A549 (cell line): ENCODE measurements around the gene ANKRD6. TPM values are rescaled to one million over a fixed set of nuclear protein-coding genes. Genes with fewer than 3 reads are reported as not detected.

Experiments used
- ATAC-seq, 2 experiments: fragments of 200-7000 bp in 1 of 2; fragments of >200 bp in 1 of 2; cut with Nextera tagmentation in 1 of 2; cut with Tn5 transposase in 1 of 2; 3 replicates each; pipeline versions ENCODE4 v1.8.0 to v1.9.1; 2018 to 2020; ENCODE audit warnings: mild to moderate bottlenecking in 1 of 2, moderate library complexity in 1 of 2
- CTCF ChIA-PET: fragments of 300-600 bp; sonication (Branson Sonifier 250); formaldehyde crosslinking; extraction: SDS; loops from one replicate; lab custom pipeline; 2021; ENCODE audit warnings: antibody characterized with exemption, inconsistent platforms; lab: Yijun Ruan, JAX
- POLR2A ChIA-PET: fragments of 350-600 bp; formaldehyde crosslinking; extraction: SDS; loops from one replicate; lab custom pipeline; 2021; ENCODE audit warnings: antibody characterized with exemption, inconsistent platforms; lab: Yijun Ruan, JAX
- DNase-seq, 2 experiments: peaks; one replicate each; pipeline versions ENCODE4 v3.0.0 to v3.0.0-alpha.2; 2011 to 2016; ENCODE audit warnings: low read depth in 1 of 2, low spot score in 1 of 2
- FAIRE-seq: peaks from 2 replicates; lab custom pipeline; 2011; peaks lifted over from hg19 to GRCh38; lab: Jason Lieb, UNC
- H3K27ac ChIP-seq, 2 experiments: fragments of >200 bp; sonication (Bioruptor Twin); formaldehyde crosslinking; 3 replicates each; pipeline ENCODE4 v1.5.1; 2016 to 2017
- H3K4me1 ChIP-seq: fragments of >200 bp; sonication (Bioruptor Twin); formaldehyde crosslinking; 3 replicates; pipeline ENCODE4 v1.6.1; 2016
- H3K4me2 ChIP-seq: fragments of >200 bp; sonication (Bioruptor Twin); formaldehyde crosslinking; 3 replicates; pipeline ENCODE4 v1.6.1; 2016
- H3K4me3 ChIP-seq: fragments of >200 bp; sonication (Bioruptor Twin); formaldehyde crosslinking; 3 replicates; pipeline ENCODE4 v1.5.1; 2016
- H3K9me3 ChIP-seq: fragments of >200 bp; sonication (Bioruptor Twin); formaldehyde crosslinking; 3 replicates; pipeline ENCODE4 v1.6.1; 2016
- ATOH8 ChIP-seq: fragments of 250-450 bp; sonication (Bioruptor Pico); IDR thresholded peaks from 2 replicates; pipeline ENCODE4 v1.5.0; 2020; ENCODE audit warnings: low read depth, mild to moderate bottlenecking, moderate library complexity
- CEBPB ChIP-seq, 2 experiments: fragments of >200 bp in 1 of 2; sonication (Bioruptor Twin) in 1 of 2; formaldehyde crosslinking in 1 of 2; IDR thresholded peaks; 2 replicates each; pipeline ENCODE4 v1.6.1; 2012 to 2016
- CHD4 ChIP-seq: fragments of 200-600 bp; sonication (generic); IDR thresholded peaks from 2 replicates; pipeline ENCODE4 v1.6.1; 2016; ENCODE audit warnings: antibody characterized with exemption, mild to moderate bottlenecking, borderline replicate concordance
- ESRRA ChIP-seq: fragments of 150-350 bp; IDR thresholded peaks from 2 replicates; pipeline ENCODE4 v1.6.1; 2014; ENCODE audit warnings: mild to moderate bottlenecking, low read length, borderline replicate concordance
- FOSB ChIP-seq: fragments of 250-450 bp; sonication (Bioruptor Pico); IDR thresholded peaks from 2 replicates; pipeline ENCODE4 v1.5.0; 2020; ENCODE audit warnings: mild to moderate bottlenecking, moderate library complexity
- GATA3 ChIP-seq: IDR thresholded peaks from 2 replicates; pipeline ENCODE4 v1.6.1; 2012; ENCODE audit warnings: borderline replicate concordance
- HDAC2 ChIP-seq: fragments of 200-600 bp; sonication (generic); IDR thresholded peaks from 2 replicates; pipeline ENCODE4 v1.6.1; 2016
- HEYL ChIP-seq: fragments of 250-450 bp; sonication (Bioruptor Pico); IDR thresholded peaks from 2 replicates; pipeline ENCODE4 v1.8.0; 2021; ENCODE audit warnings: mild to moderate bottlenecking, moderate library complexity
- HOXA7 ChIP-seq: fragments of 250-450 bp; sonication (Bioruptor Pico); IDR thresholded peaks from 2 replicates; pipeline ENCODE4 v1.5.0; 2020; ENCODE audit warnings: mild to moderate bottlenecking, moderate library complexity
- HOXB5 ChIP-seq: fragments of 250-450 bp; sonication (Bioruptor Pico); IDR thresholded peaks from 2 replicates; pipeline ENCODE4 v1.5.0; 2020; ENCODE audit warnings: mild to moderate bottlenecking, moderate library complexity
- JUN ChIP-seq, 2 experiments: fragments of >200 bp; sonication (Bioruptor Twin); formaldehyde crosslinking; IDR thresholded peaks; 2 replicates in 1 of 2; 3 replicates in 1 of 2; pipeline ENCODE4 v1.6.1; 2016 to 2017
- KDM1A ChIP-seq: fragments of 200-600 bp; sonication (generic); IDR thresholded peaks from 2 replicates; pipeline ENCODE4 v1.6.1; 2016; ENCODE audit warnings: low read depth, mild to moderate bottlenecking
- POLR2AphosphoS2 ChIP-seq: conservative IDR thresholded peaks from 2 replicates; pipeline ENCODE4 v1.6.1; 2012; ENCODE audit warnings: low read length, improper control_type of control experiment, inconsistent platforms
- RARB ChIP-seq: fragments of 250-450 bp; sonication (Bioruptor Pico); IDR thresholded peaks from 2 replicates; pipeline ENCODE4 v1.8.0; 2021; ENCODE audit warnings: mild to moderate bottlenecking, moderate library complexity
- RCOR1 ChIP-seq: fragments of 150-350 bp; IDR thresholded peaks from 2 replicates; pipeline ENCODE4 v1.6.1; 2014; ENCODE audit warnings: antibody characterized with exemption, low read length, low read depth
- RNF2 ChIP-seq: fragments of 200-600 bp; sonication (generic); IDR thresholded peaks from 2 replicates; pipeline ENCODE4 v1.6.1; 2016; ENCODE audit warnings: low read depth, mild to moderate bottlenecking, antibody characterized with exemption, moderate library complexity, borderline replicate concordance
- SREBF2 ChIP-seq: fragments of 450-650 bp; IDR thresholded peaks from 2 replicates; pipeline ENCODE4 v1.6.1; 2014; ENCODE audit warnings: mild to moderate bottlenecking, moderate library complexity
- WGBS: methylation state at CpG from one replicate; pipeline ENCODE4 v1.1.6; 2017; ENCODE audit errors: missing lambda C conversion rate; 5-methylcytosine and 5-hydroxymethylcytosine counted together
- polyA plus RNA-seq, 4 experiments: library from polyadenylated mRNA; depleted of rRNA in 3 of 4; stranded (reverse); fragments of >200 nt; fragmentation: RNase III in 1 of 4; extraction: RNeasy Plus Mini Kit Qiagen cat#74134 plus additional on column Dnase treatment in 1 of 4; gene quantifications; 2 replicates in 3 of 4; 3 replicates in 1 of 4; pipeline ENCODE4 v1.2.3, GENCODE V29; 2011 to 2017
- TF ChIP-seq, protein P1 (sequence below): fragments of 450-650 bp; IDR thresholded peaks from 2 replicates; pipeline ENCODE4 v1.6.1; 2014; ENCODE audit warnings: antibody characterized with exemption
- TF ChIP-seq, protein P2 (sequence below): fragments of 250-450 bp; sonication (Bioruptor Pico); IDR thresholded peaks from 2 replicates; pipeline ENCODE4 v1.5.0; 2021; ENCODE audit warnings: mild to moderate bottlenecking, moderate library complexity, borderline replicate concordance
- TF ChIP-seq, protein P3 (sequence below): fragments of >200 bp; sonication (Bioruptor Twin); formaldehyde crosslinking; IDR thresholded peaks from 3 replicates; pipeline ENCODE4 v1.6.1; 2016
- TF ChIP-seq, protein P4 (sequence below): fragments of >200 bp; sonication (Bioruptor Twin); formaldehyde crosslinking; IDR thresholded peaks from 2 replicates; pipeline ENCODE4 v1.6.1; 2016

The ANKRD6 gene
- polyA plus RNA-seq, 2 of the 4 experiments (the other 2 are of a cell fraction): 2.2 to 3.6 TPM

- TF ChIP-seq, protein P1, sequence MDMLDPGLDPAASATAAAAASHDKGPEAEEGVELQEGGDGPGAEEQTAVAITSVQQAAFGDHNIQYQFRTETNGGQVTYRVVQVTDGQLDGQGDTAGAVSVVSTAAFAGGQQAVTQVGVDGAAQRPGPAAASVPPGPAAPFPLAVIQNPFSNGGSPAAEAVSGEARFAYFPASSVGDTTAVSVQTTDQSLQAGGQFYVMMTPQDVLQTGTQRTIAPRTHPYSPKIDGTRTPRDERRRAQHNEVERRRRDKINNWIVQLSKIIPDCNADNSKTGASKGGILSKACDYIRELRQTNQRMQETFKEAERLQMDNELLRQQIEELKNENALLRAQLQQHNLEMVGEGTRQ: no peak
- TF ChIP-seq JUN (IDR thresholded peaks at IDR 0.05): no peak
These were observed 109.3 kb downstream of the ANKRD6 start (continued) for GRCh38 chr6:89542081-89542857.

- Histone ChIP-seq H3K4me3 (no peak overlapping the region), H3K27ac (no peak overlapping the region), H3K9me3 (no peaks in the 10 kb centered on the region), H3K4me2 (no peak overlapping the region), H3K4me1 (no peaks in the 10 kb centered on the region)
- WGBS: 56% methylated on average over 3 of the region's 3 CpGs
- ATAC-seq (no peak), DNase-seq (no peak), FAIRE-seq (no peak)
- CTCF ChIA-PET: no interaction called here
- POLR2A ChIA-PET: no interaction called here
- TF ChIP-seq RNF2 (no peak), FOSB (CRISPR knock-in tag) (no peak), CHD4 (no peak), ESRRA (no peak), HEYL (CRISPR knock-in tag) (no peak), JUN (IDR thresholded peaks at IDR 0.05) (no peak), RCOR1 (no peak), POLR2AphosphoS2 (no peak), HOXB5 (CRISPR knock-in tag) (no peak), SREBF2 (no peak), CEBPB (IDR thresholded peaks at IDR 0.05) (no peak), HOXA7 (CRISPR knock-in tag) (no peak), HDAC2 (no peak)
- TF ChIP-seq, protein P2, sequence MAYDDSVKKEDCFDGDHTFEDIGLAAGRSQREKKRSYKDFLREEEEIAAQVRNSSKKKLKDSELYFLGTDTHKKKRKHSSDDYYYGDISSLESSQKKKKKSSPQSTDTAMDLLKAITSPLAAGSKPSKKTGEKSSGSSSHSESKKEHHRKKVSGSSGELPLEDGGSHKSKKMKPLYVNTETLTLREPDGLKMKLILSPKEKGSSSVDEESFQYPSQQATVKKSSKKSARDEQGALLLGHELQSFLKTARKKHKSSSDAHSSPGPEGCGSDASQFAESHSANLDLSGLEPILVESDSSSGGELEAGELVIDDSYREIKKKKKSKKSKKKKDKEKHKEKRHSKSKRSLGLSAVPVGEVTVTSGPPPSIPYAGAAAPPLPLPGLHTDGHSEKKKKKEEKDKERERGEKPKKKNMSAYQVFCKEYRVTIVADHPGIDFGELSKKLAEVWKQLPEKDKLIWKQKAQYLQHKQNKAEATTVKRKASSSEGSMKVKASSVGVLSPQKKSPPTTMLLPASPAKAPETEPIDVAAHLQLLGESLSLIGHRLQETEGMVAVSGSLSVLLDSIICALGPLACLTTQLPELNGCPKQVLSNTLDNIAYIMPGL: no peak
These were observed 109.9 kb downstream of the ANKRD6 start for GRCh38 chr6:89542866-89543265.

GRCh38 chr6:89547281-89547680 is 114.3 kb downstream of the ANKRD6 start:
- 98% methylated on average over 3 of the region's 5 CpGs for WGBS
- no peak for FAIRE-seq
- TF ChIP-seq, protein P3, sequence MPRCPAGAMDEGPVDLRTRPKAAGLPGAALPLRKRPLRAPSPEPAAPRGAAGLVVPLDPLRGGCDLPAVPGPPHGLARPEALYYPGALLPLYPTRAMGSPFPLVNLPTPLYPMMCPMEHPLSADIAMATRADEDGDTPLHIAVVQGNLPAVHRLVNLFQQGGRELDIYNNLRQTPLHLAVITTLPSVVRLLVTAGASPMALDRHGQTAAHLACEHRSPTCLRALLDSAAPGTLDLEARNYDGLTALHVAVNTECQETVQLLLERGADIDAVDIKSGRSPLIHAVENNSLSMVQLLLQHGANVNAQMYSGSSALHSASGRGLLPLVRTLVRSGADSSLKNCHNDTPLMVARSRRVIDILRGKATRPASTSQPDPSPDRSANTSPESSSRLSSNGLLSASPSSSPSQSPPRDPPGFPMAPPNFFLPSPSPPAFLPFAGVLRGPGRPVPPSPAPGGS: no peak

GRCh38 chr6:89553431-89553830 is 120.5 kb downstream of the ANKRD6 start:
- H3K9me3 ChIP-seq: 0 out of 3 replicates have a peak, but pooled peaks cover 2% of the 10 kb centered on the region
- no peak for FAIRE-seq
- no peak overlapping the region for H3K4me2 ChIP-seq
- no peaks in the 10 kb centered on the region for H3K4me1 ChIP-seq
- no peak for ATAC-seq
- ChIA-PET POLR2A (no interaction called here), CTCF (no interaction called here)
- 66% methylated on average over 5 of the region's 5 CpGs for WGBS
- no peak for DNase-seq
- H3K27ac ChIP-seq: no peak overlapping the region
- no peak overlapping the region for H3K4me3 ChIP-seq
- TF ChIP-seq, protein P4, sequence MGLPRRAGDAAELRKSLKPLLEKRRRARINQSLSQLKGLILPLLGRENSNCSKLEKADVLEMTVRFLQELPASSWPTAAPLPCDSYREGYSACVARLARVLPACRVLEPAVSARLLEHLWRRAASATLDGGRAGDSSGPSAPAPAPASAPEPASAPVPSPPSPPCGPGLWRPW: no peak
- TF ChIP-seq RARB (CRISPR knock-in tag) (no peak), KDM1A (no peak), RNF2 (no peak), GATA3 (no peak), ATOH8 (CRISPR knock-in tag) (no peak)
- TF ChIP-seq, protein P2: no peak
- TF ChIP-seq, protein P1: no peak
- TF ChIP-seq, protein P3: no peak

More at GRCh38 chr6:89547281-89547680, 114.3 kb downstream of the ANKRD6 start:
- ChIA-PET CTCF (no interaction called here), POLR2A (no interaction called here)
- H3K27ac ChIP-seq: no peak overlapping the region
- H3K9me3 ChIP-seq: no peaks in the 10 kb centered on the region
- no peak overlapping the region for H3K4me3 ChIP-seq
- no peak for DNase-seq
- ATAC-seq: no peak
- no peak overlapping the region for H3K4me2 ChIP-seq
- no peaks in the 10 kb centered on the region for H3K4me1 ChIP-seq
